HG03039 (cell line): ENCODE measurements around the gene PDE1A.

Experiments
- ATAC-seq: cut with Tn5 transposase; IDR thresholded peaks from one replicate; pipeline ENCODE4 v1.9.1; 2021; ENCODE audit warnings: mild to moderate bottlenecking, moderate library complexity; ENCODE audit not compliant: unreplicated experiment

The PDE1A gene

DNA sequence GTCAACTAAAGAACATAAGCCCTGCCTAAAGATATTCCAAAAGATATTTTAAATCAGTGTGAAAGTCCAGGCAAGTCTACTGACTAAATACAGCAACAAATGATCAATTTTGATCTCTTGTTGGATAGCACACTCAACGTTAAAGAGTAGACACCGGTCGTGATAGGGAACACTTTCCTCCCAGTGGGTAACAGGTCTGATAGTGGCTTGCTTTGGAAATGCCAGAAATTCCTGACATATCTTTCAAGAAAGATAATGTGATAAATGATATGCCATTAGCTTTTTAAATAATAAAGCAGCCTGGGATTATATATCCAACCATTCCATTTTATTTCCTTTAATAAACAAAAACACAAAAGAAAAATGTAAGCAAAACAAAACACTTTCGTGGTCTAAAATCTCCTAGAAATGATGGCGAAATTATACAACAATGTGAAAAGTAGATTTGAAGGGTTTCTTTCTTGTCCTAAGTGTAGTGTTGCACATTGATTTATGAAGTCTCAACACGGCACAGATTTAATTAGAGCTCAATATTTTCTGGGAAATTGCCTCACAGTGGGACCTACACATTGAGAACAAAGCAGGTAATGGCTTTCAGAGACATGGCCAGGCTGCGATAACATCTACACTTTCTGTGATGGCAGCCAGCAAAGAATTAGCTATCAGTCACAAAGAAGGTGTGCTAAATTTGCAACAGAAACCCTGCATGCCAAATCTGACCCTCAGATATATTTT is 282.6 kb downstream of the PDE1A start:
- no peak for ATAC-seq

DNA sequence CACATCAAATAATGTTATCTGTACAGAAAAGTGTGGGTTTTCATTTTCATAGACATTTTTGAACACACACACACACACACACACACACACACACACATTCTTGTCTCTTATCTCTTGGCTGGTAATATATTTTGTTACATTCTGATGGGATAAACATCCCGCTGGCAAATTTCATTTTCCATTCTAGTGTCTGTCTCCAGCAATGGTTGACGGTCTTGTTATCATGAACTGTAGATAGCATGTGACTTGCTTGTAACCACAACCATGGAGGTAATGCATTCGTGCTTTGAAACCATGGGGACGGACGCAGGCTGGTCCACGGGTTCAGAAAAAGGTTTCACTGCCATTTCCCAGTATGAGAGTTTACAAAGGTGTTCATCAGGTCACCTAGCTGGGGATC is 284.8 kb downstream of the PDE1A start:
- no peak for ATAC-seq

DNA sequence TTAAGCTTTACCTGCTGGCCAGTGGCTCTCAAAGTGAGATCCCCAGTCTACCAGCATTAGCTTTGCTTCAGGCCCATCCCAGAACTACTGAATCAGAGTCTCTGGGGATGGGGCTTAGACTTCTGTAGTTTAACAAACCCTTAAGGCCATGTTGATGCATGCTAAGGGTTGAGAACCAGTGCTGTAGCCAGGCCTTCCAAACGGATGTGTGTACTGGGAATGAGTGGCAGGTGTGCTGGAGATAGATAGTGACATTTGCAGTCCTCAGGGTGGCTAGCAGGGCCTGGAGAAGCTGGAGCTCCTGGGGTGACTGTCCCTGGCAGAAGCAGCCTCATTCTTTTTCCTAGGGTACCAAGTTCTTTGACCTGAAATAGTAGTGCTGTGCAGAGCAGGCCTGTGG is 292.6 kb downstream of the PDE1A start:
- no peak for ATAC-seq

DNA sequence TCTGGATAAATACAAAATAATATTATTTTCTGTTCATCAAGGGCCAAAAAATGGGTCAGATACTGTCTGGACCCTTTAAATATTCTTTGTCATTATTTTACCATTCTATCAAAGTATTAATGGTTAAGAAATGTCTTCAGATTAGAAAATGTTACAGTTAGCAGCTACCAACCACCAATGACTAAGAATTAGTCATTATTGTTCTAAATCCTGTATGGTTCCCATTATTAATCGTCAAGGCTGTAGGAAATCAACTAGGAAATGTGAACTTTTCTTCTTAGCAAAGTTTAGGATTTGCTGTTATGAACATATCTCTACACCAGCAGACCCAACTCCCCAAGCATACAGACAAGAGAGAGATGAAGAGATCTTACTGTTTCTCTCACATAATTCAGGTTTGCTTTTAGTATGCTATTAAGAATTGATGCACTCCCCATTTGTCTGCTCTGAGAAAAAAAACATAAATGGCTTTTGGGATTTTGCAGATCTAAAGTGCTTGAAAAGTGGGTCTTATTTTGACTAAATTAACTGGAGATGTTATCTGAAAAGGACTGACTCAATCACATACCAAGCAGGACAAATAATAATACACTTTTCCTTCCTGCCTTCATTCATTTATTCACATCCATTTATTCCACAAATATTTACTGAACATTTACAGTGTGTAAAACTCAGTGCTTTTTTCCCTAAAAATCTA is 293.5 kb downstream of the PDE1A start:
- no peak for ATAC-seq

DNA sequence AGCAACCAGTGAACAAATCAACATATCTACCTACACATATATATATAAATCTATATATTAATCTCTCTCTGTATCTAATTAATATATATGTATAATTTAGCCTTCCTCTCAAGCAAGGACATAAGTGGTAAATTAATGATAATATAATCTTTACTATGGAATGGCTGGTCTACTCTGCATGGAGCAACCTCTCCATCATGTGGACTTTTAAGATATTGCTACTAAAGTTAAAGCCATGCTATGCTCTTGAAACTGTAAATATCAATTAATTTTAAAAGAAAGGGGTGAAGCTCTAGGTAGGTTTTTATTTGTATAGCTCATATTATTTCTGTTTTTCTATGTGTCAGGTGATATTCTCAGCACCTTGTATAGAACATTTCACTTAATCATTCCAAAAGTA is 294.2 kb downstream of the PDE1A start:
- ATAC-seq: no peak

DNA sequence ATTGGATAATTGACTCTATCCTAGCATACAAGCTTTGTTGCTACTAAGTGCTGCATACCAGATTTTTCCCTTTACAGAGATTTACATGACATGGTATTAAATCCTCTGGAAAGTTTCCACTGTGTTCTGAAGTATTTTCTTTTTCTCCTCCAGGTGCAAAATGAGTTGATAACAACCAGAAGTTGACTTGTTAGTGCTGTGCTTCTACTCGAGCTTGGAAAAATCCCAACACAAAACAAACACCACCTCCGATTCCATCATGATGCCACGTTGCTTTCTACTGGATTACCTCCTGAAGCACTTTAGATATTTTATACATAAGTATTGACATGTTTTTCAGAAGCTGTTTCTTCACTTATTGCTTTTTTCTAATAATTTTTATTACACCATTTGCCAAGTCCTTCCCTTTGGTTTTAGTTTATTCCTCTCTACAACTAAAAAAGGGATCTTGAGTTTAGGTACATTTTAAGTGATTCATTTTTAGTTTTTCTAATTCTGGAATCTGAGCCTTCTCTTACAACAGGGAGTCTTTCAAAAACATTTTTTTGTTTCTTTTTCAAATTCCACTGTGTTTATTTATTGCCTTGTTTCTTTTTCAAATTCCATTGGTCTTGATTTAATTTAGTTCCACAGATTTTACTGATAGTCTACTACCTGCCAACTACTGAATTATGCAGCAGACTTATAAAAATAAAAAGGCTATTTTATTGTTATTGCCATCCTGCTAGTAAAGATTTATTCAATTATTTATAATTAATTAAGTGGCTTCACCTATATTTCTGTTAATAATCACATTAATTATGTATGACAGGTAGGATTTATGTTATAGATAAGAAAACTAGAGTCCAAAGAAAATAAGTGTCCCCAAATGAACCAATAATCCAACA is 297.8 kb downstream of the PDE1A start:
- ATAC-seq: no peak

DNA sequence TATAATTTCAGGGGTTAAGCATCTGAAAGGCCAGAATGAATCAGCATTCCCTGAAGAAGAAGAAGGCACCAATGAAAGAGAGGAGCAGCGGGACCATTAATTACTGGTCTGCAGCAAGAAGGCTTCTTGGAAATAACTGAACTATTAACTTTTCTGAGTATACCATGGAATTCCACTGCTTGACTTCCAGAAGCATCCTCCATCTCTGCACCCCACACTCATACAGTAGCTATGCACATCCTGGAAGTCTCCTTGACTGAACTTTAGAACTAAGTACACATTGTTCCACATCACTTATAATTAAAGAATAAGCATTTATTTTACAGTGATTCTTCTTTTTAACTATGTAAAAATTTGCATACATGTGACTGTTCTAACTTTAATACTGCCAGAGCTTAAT is 309.6 kb downstream of the PDE1A start:
- ATAC-seq: no peak

DNA sequence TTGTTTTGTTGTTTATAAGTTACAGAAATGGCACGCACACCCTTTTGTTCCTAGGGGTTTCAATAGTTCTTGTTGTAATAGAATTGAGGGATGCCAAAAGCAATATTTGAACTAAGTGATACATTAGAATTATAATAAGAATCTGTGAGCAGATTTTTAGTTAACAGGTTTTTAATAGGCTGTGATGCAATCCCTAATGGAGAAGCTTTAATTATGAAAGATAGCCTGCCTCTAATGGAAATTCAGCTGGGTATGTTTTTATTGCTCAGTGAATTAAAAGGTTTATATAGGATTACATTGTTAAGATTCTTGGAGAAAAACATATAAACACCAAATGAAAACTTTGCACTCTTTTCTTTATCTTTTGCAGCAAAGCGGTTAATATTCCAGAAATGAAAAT is 310.1 kb downstream of the PDE1A start:
- ATAC-seq: no peak

DNA sequence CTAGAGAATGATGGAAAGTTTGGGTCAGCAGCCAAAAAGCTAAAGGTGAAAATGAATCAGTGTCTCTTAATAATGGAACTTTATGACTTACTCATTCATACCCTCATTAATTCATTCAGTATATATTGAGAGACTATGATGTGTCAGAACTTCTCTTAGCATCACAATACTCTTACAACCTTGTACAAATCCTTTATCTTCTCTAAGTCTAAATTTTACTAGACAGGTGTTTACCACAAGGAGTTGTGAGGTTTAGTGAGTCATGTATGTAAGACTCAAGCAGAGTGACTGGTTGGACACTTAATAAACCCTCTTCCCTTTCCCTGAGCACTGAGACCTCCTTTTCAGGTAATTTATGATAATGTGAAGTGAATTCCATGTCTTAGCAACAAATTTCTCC is 311.6 kb downstream of the PDE1A start:
- no peak for ATAC-seq

DNA sequence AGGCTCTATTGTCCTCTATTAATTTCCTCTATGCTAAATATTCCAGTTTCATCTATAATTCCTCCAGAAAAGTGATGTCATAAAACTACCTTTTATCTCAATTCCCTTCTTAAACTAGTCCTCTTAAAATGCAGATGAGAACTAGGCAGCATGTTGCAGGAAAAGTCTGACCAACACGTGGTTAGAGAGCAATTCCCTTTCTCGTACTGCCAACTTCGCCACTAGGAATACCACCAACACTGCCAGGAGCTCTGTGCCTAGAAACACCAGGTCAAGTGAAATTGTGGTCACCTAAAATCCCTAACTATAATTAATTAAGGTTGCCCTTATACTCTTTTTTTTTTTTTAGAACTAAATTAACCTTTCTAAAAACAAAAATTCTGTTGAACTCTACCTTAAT is 313.5 kb downstream of the PDE1A start:
- no peak for ATAC-seq

DNA sequence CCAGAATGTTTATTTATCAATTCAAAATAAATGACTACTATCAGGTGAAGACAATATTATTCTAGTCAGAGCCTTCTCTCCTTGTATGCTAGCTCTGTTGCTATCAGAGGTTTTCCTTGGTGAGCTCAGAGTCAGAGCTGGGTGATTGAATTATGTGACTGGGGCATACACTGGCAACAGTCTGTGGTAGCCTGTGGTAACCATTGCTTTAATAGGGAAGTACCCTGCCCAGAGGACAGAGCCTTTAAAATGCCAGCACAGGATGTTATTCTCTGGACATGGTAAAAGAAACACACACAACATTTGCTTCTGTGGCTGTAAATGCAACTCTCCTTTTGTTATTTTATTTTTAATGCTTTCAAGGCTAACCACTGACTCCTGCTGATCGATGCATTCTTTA is 316.5 kb downstream of the PDE1A start:
- ATAC-seq: no peak

DNA sequence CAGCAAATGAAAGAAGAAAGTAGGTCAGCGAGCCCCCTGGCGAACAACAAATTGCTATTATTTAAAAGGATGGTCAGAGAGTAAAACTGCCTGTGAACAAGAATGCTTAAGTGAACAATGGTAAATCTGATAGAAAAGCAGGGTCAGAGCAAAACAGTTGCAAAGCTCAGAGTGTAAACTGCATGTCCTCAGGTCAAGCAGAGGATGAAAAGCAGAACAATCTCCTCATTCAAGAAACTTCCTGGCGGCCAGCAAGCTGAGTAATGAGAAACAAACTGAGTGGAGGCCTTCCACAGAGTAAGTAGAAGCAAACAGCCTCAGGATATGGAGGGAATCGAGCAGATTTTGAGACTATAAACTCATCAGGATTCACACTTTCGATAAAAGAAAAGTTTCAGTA is 323.3 kb downstream of the PDE1A start:
- no peak for ATAC-seq

DNA sequence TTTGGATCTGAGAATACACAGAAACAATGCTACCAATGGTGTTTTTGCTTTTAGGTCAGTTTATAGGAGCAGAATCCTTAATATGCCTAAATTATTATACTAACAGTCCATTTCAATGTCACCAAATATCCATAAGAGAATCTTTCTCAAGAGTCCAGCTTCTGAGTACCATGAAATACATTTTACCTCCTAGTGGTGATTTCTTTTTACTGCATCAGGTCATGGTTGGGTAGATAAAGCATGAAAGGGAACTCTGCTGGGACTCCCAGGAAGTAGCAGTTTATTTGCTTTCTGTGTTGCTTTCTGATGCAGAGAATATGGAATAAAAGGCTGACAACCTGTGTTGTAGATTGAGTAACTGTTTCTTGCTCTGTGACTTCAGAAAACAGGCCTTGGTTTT is 325.6 kb downstream of the PDE1A start:
- ATAC-seq: no peak

DNA sequence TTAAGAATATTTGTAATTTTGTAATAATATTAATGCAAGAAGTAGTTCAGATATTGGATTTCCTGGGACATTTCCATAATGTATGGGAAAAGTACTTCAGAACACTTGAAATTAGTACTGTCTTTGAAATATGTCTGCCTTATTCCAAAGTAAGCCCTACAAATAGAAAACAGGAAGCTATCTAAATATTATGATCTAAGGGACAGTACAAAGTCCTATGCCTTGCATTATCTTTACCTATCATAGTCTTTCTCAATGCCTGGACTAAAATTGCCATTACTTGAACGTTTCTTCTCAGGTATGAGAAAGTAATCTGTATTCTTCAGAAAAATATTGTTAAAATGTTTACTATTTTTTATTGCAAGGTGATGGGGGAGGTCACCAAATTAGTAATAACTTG is 328.2 kb downstream of the PDE1A start:
- no peak for ATAC-seq

DNA sequence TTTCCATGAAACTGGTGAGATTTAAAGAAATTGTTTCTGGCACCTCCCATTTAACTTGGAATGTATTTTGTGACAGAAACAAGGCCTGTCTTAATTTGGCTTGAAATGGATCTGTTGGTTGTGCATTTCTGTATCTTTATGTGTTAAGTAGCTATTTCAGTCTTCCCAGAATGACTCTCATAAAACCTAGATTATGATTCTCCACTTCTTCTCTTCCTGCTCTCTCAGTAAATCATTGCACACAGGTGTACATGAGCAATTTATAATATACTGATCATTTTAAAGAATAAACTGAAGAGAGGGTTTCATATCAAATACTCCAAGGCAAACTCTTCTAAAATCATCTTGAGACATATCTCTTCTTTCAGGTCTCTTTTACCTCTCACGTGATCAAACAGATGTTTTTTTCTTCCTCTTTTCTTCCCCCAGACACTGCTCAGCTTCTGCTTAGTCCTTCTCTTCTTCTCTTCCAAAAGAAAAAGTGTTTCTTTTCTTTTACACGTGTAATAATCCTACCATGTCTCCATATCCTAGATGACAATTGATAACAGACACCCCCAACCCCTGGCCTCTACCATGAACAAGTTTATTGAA is 329.2 kb downstream of the PDE1A start:
- no peak for ATAC-seq

DNA sequence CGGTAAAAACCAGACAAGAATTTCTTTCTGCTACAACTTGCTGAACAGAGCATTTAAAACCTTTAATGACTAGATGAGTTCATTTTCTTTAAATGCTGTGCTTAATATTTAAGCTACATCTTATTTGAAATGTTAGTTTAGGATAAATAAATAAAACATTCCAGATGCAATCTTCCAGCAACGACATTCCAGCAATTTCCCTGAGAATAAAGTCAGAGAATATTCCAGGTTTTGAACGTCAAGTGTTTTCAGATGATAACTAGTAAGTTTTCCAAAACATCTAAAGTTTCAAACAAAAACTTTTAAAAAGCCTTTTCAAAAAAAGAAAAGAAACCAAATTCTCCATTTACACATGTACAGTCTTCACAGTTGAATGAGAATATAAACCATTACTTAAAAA is 336.4 kb downstream of the PDE1A start:
- ATAC-seq: no peak
